ENCODE measurements around the gene ARFRP1. TPM values are rescaled to one million over a fixed set of nuclear protein-coding genes. Genes with fewer than 3 reads are reported as not detected.
"Not testable (repeated sequence)": the region's sequence is repeated elsewhere in the genome, so short reads cannot be mapped to it uniquely, and the experiment has no call there.

ARFRP1 gene
- total and polyA plus RNA-seq, 12 donors = 18.8 to 75.9 (median 42.2) TPM

DNA sequence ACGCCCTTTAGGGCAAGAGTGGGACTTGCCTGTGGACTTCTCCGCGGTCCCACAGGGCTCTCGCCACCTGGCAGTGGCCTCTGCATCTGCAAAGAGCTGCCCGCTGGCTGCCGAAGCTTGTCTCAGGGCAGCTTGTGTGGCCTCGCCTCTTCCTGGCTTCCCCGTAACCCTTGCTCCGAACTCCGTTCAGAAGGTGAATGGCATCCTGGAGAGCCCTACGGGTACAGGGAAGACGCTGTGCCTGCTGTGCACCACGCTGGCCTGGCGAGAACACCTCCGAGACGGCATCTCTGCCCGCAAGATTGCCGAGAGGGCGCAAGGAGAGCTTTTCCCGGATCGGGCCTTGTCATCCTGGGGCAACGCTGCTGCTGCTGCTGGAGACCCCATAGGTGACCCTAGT, 46.7 kb downstream of the ARFRP1 start:
- H3K27ac ChIP-seq = no peak overlapping the region
- H3K36me3 ChIP-seq (replicated peaks in 1 of 2) = peaks cover 0 to 38% of the 10 kb centered on the region in 2 donors
- 92 to 96% (median 94%) methylated on average over 8 to 22 of the region's 22 CpGs for WGBS, 4 donors
- DNase-seq = no peak
- no peak overlapping the region for H3K4me3 ChIP-seq
- H3K27me3 ChIP-seq = no peaks in the 10 kb centered on the region
- intact Hi-C loops (cut with DNase I) = no loop called here
- H3K4me1 ChIP-seq (replicated peaks in 1 of 2) = peaks cover 15 to 21% of the 10 kb centered on the region in 2 donors
- no peaks in the 10 kb centered on the region for H3K9me3 ChIP-seq (replicated peaks in 1 of 3)
- TF ChIP-seq, protein P1, sequence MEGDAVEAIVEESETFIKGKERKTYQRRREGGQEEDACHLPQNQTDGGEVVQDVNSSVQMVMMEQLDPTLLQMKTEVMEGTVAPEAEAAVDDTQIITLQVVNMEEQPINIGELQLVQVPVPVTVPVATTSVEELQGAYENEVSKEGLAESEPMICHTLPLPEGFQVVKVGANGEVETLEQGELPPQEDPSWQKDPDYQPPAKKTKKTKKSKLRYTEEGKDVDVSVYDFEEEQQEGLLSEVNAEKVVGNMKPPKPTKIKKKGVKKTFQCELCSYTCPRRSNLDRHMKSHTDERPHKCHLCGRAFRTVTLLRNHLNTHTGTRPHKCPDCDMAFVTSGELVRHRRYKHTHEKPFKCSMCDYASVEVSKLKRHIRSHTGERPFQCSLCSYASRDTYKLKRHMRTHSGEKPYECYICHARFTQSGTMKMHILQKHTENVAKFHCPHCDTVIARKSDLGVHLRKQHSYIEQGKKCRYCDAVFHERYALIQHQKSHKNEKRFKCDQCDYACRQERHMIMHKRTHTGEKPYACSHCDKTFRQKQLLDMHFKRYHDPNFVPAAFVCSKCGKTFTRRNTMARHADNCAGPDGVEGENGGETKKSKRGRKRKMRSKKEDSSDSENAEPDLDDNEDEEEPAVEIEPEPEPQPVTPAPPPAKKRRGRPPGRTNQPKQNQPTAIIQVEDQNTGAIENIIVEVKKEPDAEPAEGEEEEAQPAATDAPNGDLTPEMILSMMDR (IDR thresholded peaks at IDR 0.05) = no peak
- TF ChIP-seq POLR2A (IDR thresholded peaks at IDR 0.05) = no peak

DNA sequence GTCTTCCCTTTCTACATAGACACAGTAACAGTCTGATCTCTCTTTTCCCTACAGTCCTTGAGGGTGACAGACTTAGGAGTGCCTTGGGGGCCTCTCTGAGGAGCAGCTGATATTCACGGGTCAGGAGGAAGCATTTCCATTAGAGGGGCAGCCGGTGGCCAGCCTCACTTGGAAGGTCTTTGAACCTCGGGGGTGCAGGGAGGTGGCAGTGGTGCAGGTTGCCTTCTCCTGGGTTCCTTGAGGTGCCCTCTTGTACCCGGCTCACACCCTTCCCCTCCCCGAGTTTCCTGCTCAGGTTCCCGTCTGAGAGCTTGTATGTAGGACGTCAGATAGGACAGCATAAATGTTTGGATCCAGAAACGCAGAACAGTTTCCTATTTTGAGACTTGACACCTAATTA, 47.2 kb downstream of the ARFRP1 start:
- TF ChIP-seq, protein P1 (IDR thresholded peaks at IDR 0.05) = no peak
- TF ChIP-seq POLR2A (IDR thresholded peaks at IDR 0.05) = no peak
- H3K9me3 ChIP-seq (replicated peaks in 1 of 3) = no peaks in the 10 kb centered on the region
- intact Hi-C loops (cut with DNase I) = no loop called here
- no peak overlapping the region for H3K4me3 ChIP-seq
- no peak overlapping the region for H3K27ac ChIP-seq
- WGBS, 4 donors = 82 to 93% (median 85%) methylated on average over 6 to 8 of the region's 8 CpGs
- peaks cover 15 to 21% of the 10 kb centered on the region in 2 donors for H3K4me1 ChIP-seq (replicated peaks in 1 of 2)
- DNase-seq = no peak
- H3K27me3 ChIP-seq = no peaks in the 10 kb centered on the region
- H3K36me3 ChIP-seq (replicated peaks in 1 of 2) = peaks cover 0 to 33% of the 10 kb centered on the region in 2 donors

DNA sequence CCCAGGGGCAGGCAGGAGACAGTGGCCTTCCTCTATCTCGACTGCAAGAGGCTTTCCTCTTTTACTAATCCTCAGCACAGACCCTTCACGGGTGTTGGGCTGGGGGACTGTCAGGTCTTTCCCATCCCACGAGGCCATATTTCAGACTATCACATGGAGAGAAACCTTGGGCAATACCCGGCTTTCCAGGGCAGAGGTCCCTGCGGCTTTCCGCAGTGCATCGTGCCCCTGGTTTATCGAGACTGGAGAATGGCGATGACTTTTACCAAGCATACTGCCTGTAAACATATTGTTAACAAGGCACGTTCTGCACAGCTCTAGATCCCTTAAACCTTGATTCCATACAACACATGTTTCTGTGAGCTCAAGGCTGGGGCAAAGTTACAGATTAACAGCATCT, 47.6 kb downstream of the ARFRP1 start:
- H3K27ac ChIP-seq; intact Hi-C loops (cut with DNase I); H3K9me3 ChIP-seq (replicated peaks in 1 of 3); H3K27me3 ChIP-seq; H3K4me3 ChIP-seq; DNase-seq: not testable (repeated sequence)
- WGBS, 4 donors = 79 to 92% (median 87%) methylated on average over 10 of the region's 10 CpGs
- peaks cover 15 to 21% of the 10 kb centered on the region in 2 donors for H3K4me1 ChIP-seq (replicated peaks in 1 of 2)
- peaks cover 0 to 31% of the 10 kb centered on the region in 2 donors for H3K36me3 ChIP-seq (replicated peaks in 1 of 2)

DNA sequence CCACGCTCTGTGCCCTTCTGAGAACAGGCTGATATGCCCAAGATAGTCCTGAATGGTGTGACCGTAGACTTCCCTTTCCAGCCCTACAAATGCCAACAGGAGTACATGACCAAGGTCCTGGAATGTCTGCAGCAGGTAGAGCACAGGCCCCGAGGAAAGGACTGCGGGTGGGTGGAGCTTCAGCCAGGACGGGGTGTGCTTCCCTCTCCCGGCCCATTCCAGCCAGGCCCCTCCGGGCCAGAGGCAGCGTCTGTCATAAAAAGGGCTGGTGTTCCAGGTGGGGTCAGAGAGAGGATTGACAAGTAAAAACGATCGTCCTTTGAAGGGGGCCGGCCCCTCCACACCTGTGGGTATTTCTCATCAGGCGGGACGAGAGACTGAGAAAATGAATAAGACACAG, 48.4 kb downstream of the ARFRP1 start:
- no peaks in the 10 kb centered on the region for H3K9me3 ChIP-seq (replicated peaks in 1 of 3)
- H3K4me1 ChIP-seq (replicated peaks in 1 of 2) = peaks cover 15 to 21% of the 10 kb centered on the region in 2 donors
- TF ChIP-seq, protein P1 (IDR thresholded peaks at IDR 0.05) = no peak
- TF ChIP-seq POLR2A (IDR thresholded peaks at IDR 0.05) = no peak
- no peak for DNase-seq
- no peaks in the 10 kb centered on the region for H3K27me3 ChIP-seq
- intact Hi-C loops (cut with DNase I) = no loop called here
- H3K4me3 ChIP-seq = peak overlapping the region in 2 of 4 donors; percentile 81 to 91
- H3K36me3 ChIP-seq (replicated peaks in 1 of 2) = peaks cover 0 to 31% of the 10 kb centered on the region in 2 donors
- peak overlapping the region in 2 of 5 donors; percentile 84 to 92 for H3K27ac ChIP-seq
- WGBS, 4 donors = 66 to 73% (median 70%) methylated on average over 8 to 13 of the region's 13 CpGs

DNA sequence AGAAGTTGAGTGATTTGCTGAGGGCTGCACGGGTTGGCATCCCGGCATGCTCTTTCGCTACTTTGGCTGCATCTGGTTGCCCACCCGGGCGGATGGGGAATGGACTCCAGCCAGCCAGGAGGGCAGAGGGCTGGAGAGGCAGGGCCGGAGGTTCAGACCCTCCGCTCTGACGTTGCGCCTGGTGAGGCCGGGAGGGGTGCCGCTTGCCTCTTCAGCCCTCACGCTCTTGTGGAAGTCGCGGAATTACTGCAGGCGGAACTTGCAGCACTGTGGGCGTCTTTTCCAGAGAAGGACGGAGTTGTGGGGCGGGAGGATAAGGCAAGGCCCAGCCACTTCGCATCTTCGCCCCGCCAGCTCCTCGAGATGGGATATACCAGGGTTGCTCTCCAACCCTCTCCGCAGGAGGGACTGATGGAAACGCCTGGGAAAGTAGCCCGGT, 49.0 kb downstream of the ARFRP1 start:
- Histone ChIP-seq H3K9me3 (replicated peaks in 1 of 3) (no peaks in the 10 kb centered on the region), H3K4me3 (peak overlapping the region in 3 of 4 donors; percentile 81 to 91 (median 86)), H3K4me1 (replicated peaks in 1 of 2) (peaks cover 15 to 25% of the 10 kb centered on the region in 2 donors), H3K27me3 (no peaks in the 10 kb centered on the region), H3K27ac (peak overlapping the region in 4 of 5 donors; percentile 82 to 92 (median 83)), H3K36me3 (replicated peaks in 1 of 2) (peaks cover 0 to 28% of the 10 kb centered on the region in 2 donors)
- peak in 3 of 7 donors; percentile 39 to 65 (median 50) for DNase-seq
- intact Hi-C loops (cut with DNase I) = no loop called here
- WGBS, 4 donors = 2 to 20% (median 3%) methylated on average over 2 to 25 of the region's 25 CpGs
- TF ChIP-seq POLR2A (IDR thresholded peaks at IDR 0.05) = no peak
- TF ChIP-seq, protein P1 (IDR thresholded peaks at IDR 0.05) = no peak
